Stromal cell of bone marrow (primary cell): ENCODE measurements around the gene ALAS2.
"Not testable (repeated sequence)": the region's sequence is repeated elsewhere in the genome, so short reads cannot be mapped to it uniquely, and the experiment has no call there.

Source experiments
- DNase-seq: peaks from one replicate; pipeline ENCODE4 v3.0.0-alpha.2; 2012; ENCODE audit warnings: low read depth

ALAS2 gene

GRCh38 chrX:55005256-55005655 is 25.5 kb downstream of the ALAS2 start:
- DNase-seq, result no peak

- DNase-seq, result no peak
Measured at GRCh38 chrX:55004231-55004630, 26.5 kb downstream of the ALAS2 start.

GRCh38 chrX:54999717-55000598 is 30.8 kb downstream of the ALAS2 start, which contains the start of gene APEX2:
TSS of gene APEX2 (plus strand) at chrX:55000363. CDS start at chrX:55000423, 60 bp downstream.
- DNase-seq, result peak; percentile 86

GRCh38 chrX:54995621-54996020 is 35.2 kb downstream of the ALAS2 start:
- DNase-seq, result no peak

- no peak for DNase-seq
Measured at GRCh38 chrX:54994668-54995351, 36.0 kb downstream of the ALAS2 start.

- DNase-seq, result no peak
Measured at GRCh38 chrX:54994099-54994498, 36.7 kb downstream of the ALAS2 start, which contains the start of gene PFKFB1. TSS of gene PFKFB1 (minus strand) at chrX:54994188. CDS start at chrX:54994007, 181 bp downstream.

- DNase-seq, result no peak
Measured at GRCh38 chrX:54992911-54993622, 37.7 kb downstream of the ALAS2 start.

- DNase-seq, result no peak
Measured at GRCh38 chrX:54991706-54992105, 39.1 kb downstream of the ALAS2 start.

- DNase-seq, result not testable (repeated sequence)
Measured at GRCh38 chrX:54983306-54983705, 47.5 kb downstream of the ALAS2 start.

GRCh38 chrX:54980334-54980733 is 50.4 kb downstream of the ALAS2 start:
- no peak for DNase-seq

GRCh38 chrX:54979432-54979831 is 51.3 kb downstream of the ALAS2 start:
- no peak for DNase-seq

GRCh38 chrX:54978448-54978847 is 52.3 kb downstream of the ALAS2 start:
- no peak for DNase-seq

GRCh38 chrX:54977387-54977786 is 53.4 kb downstream of the ALAS2 start:
- DNase-seq, result no peak

- DNase-seq, result no peak
Measured at GRCh38 chrX:54964766-54965497, 65.8 kb downstream of the ALAS2 start.

- DNase-seq, result no peak
Measured at GRCh38 chrX:54961750-54962149, 69.0 kb downstream of the ALAS2 start.
